ENCODE measurements around the gene ZNF574.
"Not testable (repeated sequence)": the region's sequence is repeated elsewhere in the genome, so short reads cannot be mapped to it uniquely, and the experiment has no call there.

ZNF574 gene

GRCh38 chr19:42099336-42099925 lies 23.5 kb downstream of the ZNF574 start:
- DNase-seq (ENCODE audit: low read depth): no peak

GRCh38 chr19:42100241-42100640 lies 24.3 kb downstream of the ZNF574 start:
- DNase-seq (ENCODE audit: low read depth): not testable (repeated sequence)

- DNase-seq (ENCODE audit: low read depth): no peak
These were observed 26.9 kb downstream of the ZNF574 start for GRCh38 chr19:42102877-42103276.

- DNase-seq (ENCODE audit: low read depth): no peak
These were observed 29.4 kb downstream of the ZNF574 start for GRCh38 chr19:42105368-42105767.

GRCh38 chr19:42108527-42109389 lies 32.8 kb downstream of the ZNF574 start:
- peak; percentile 82 for DNase-seq (ENCODE audit: low read depth)

GRCh38 chr19:42109896-42110295 lies 33.9 kb downstream of the ZNF574 start:
- DNase-seq (ENCODE audit: low read depth): no peak

- DNase-seq (ENCODE audit: low read depth): no peak
These were observed 34.7 kb downstream of the ZNF574 start for GRCh38 chr19:42110658-42111057.

GRCh38 chr19:42111384-42111783 lies 35.4 kb downstream of the ZNF574 start:
- no peak for DNase-seq (ENCODE audit: low read depth)

- DNase-seq (ENCODE audit: low read depth): no peak
These were observed 35.8 kb downstream of the ZNF574 start for GRCh38 chr19:42111811-42112210.

GRCh38 chr19:42113641-42114348 lies 37.8 kb downstream of the ZNF574 start:
- DNase-seq (ENCODE audit: low read depth): no peak

- DNase-seq (ENCODE audit: low read depth): no peak
These were observed 38.4 kb downstream of the ZNF574 start for GRCh38 chr19:42114412-42114811.

GRCh38 chr19:42115219-42115618 lies 39.3 kb downstream of the ZNF574 start:
- no peak for DNase-seq (ENCODE audit: low read depth)

GRCh38 chr19:42115705-42116104 lies 39.7 kb downstream of the ZNF574 start:
- no peak for DNase-seq (ENCODE audit: low read depth)

GRCh38 chr19:42116308-42117075 lies 40.5 kb downstream of the ZNF574 start:
- DNase-seq (ENCODE audit: low read depth): no peak

- DNase-seq (ENCODE audit: low read depth): no peak
These were observed 41.1 kb downstream of the ZNF574 start for GRCh38 chr19:42117076-42117475.

GRCh38 chr19:42120276-42120980 lies 44.5 kb downstream of the ZNF574 start:
- no peak for DNase-seq (ENCODE audit: low read depth)

GRCh38 chr19:42121036-42121621 lies 45.2 kb downstream of the ZNF574 start:
- no peak for DNase-seq (ENCODE audit: low read depth)

GRCh38 chr19:42121656-42122069 lies 45.7 kb downstream of the ZNF574 start:
- peak; percentile 69 for DNase-seq (ENCODE audit: low read depth)

GRCh38 chr19:42122691-42123607 lies 47.0 kb downstream of the ZNF574 start:
- DNase-seq (ENCODE audit: low read depth): no peak

- no peak for DNase-seq (ENCODE audit: low read depth)
These were observed 47.8 kb downstream of the ZNF574 start for GRCh38 chr19:42123765-42124164.
